NT2/D1 (cell line): Measurements from ENCODE around the gene AS3MT.

Experiments
- DNase-seq: peaks from one replicate; pipeline ENCODE4 v3.0.0-alpha.2; 2011; ENCODE audit warnings: low read depth, low spot score
- H3K27me3 ChIP-seq: 2 replicates; pipeline ENCODE4 v1.6.0; 2011; ENCODE audit warnings: mild to moderate bottlenecking; ENCODE audit not compliant: insufficient read length, insufficient read depth
- H3K36me3 ChIP-seq: 2 replicates; pipeline ENCODE4 v1.6.1; 2011; ENCODE audit warnings: mild to moderate bottlenecking, low read length, mixed read lengths; ENCODE audit not compliant: insufficient read depth, insufficient read length
- H3K4me1 ChIP-seq: 2 replicates; pipeline ENCODE4 v1.5.1; 2011; ENCODE audit not compliant: insufficient read depth, insufficient read length
- H3K4me3 ChIP-seq: 2 replicates; pipeline ENCODE4 v1.5.1; 2011; ENCODE audit warnings: low read depth; ENCODE audit not compliant: insufficient read length
- H3K9ac ChIP-seq: 2 replicates; pipeline ENCODE4 v1.6.0; 2011; ENCODE audit warnings: low read depth; ENCODE audit not compliant: insufficient read length
- H3K9me3 ChIP-seq: 2 replicates; pipeline ENCODE4 v1.5.1; 2011; ENCODE audit warnings: mild to moderate bottlenecking, low read length; ENCODE audit not compliant: insufficient read depth
- SUZ12 ChIP-seq: IDR thresholded peaks from 2 replicates; pipeline ENCODE4 v1.6.1; 2011; ENCODE audit not compliant: insufficient read length, insufficient read depth; ENCODE audit errors: extremely low read depth
- YY1 ChIP-seq: IDR thresholded peaks from 2 replicates; pipeline ENCODE4 v1.6.1; 2011; ENCODE audit not compliant: insufficient read length, insufficient read depth
- ZNF274 ChIP-seq: IDR thresholded peaks from 2 replicates; pipeline ENCODE4 v1.6.1; 2011; ENCODE audit warnings: mild to moderate bottlenecking, low read depth, low read length

AS3MT gene

DNA sequence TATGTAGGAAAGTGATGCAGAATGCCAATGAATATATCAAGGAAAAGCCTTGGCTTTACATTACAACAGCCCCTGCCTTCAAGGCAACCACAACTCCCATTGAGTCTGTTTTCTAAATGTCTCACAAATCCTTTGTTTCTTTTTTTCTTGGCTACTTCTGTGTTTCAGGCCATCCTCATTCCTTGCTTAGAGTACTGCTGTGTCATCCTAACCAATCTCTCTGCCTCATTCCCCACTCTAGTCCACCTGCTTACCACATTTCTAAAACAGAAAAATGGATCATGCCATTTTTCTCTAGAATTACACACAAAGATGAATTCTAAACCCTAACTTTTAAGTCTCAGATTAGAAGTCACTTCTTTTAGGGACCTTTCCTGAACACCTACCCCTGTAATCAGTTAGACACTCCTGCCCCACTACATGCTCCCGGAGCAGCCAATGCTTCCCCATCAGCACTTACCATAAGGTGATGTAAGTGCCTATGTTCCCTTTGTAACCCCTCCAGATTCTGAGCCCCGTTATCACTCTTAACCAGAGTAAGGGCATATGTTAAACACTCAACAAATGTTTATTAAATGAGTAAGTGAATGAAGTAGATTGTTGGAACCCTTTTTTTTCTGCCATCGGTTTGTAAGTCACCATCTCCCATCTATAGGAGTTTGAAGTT is 12.4 kb upstream of the AS3MT start:
- Histone ChIP-seq H3K36me3 (peaks cover 6% of the 10 kb centered on the region), H3K27me3 (no peaks in the 10 kb centered on the region), H3K9me3 (no peaks in the 10 kb centered on the region), H3K4me3 (no peak overlapping the region), H3K9ac (no peak overlapping the region), H3K4me1 (no peaks in the 10 kb centered on the region)
- TF ChIP-seq ZNF274: no peak
- TF ChIP-seq SUZ12: no peak
- TF ChIP-seq YY1: no peak
- DNase-seq: no peak

- no peak overlapping the region for H3K9ac ChIP-seq
- H3K9me3 ChIP-seq: no peaks in the 10 kb centered on the region
- H3K36me3 ChIP-seq: peaks cover 18% of the 10 kb centered on the region
- no peaks in the 10 kb centered on the region for H3K27me3 ChIP-seq
- DNase-seq: no peak
- H3K4me3 ChIP-seq: no peak overlapping the region
- TF ChIP-seq SUZ12: no peak
- no peak for TF ChIP-seq ZNF274
- no peak for TF ChIP-seq YY1
- no peaks in the 10 kb centered on the region for H3K4me1 ChIP-seq
These were observed 9.4 kb upstream of the AS3MT start for GRCh38 chr10:102859911-102860310.

- Histone ChIP-seq H3K36me3 (peaks cover 18% of the 10 kb centered on the region), H3K9ac (no peak overlapping the region), H3K9me3 (no peaks in the 10 kb centered on the region), H3K4me1 (no peaks in the 10 kb centered on the region), H3K4me3 (no peak overlapping the region), H3K27me3 (no peaks in the 10 kb centered on the region)
- no peak for DNase-seq
- TF ChIP-seq YY1 (no peak), ZNF274 (no peak), SUZ12 (no peak)
These were observed 5.6 kb upstream of the AS3MT start for GRCh38 chr10:102863660-102864059.

DNA sequence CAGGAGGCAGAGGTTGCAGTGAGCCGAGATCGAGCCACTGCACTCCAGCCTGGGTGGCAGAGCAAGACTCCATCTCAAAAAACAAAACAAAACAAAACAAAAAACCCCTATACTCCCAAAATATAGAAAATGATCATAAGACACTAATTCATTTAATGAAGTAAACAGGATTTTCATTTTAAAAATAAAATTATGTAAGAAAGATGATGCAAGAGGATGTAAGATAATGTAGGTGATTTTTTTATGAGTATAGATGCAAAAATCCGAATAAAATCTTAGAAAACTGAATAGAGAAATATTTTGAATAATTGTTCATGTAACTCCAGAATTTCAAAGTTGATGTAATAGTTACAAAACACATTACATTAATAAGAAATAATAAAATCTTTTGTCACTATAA is 3.6 kb upstream of the AS3MT start:
- H3K9me3 ChIP-seq: no peaks in the 10 kb centered on the region
- H3K4me3 ChIP-seq: no peak overlapping the region
- no peak for DNase-seq
- H3K27me3 ChIP-seq: no peaks in the 10 kb centered on the region
- peaks cover 13% of the 10 kb centered on the region for H3K36me3 ChIP-seq
- TF ChIP-seq YY1 (no peak), SUZ12 (no peak), ZNF274 (no peak)
- H3K4me1 ChIP-seq: peaks cover 2% of the 10 kb centered on the region
- no peak overlapping the region for H3K9ac ChIP-seq

DNA sequence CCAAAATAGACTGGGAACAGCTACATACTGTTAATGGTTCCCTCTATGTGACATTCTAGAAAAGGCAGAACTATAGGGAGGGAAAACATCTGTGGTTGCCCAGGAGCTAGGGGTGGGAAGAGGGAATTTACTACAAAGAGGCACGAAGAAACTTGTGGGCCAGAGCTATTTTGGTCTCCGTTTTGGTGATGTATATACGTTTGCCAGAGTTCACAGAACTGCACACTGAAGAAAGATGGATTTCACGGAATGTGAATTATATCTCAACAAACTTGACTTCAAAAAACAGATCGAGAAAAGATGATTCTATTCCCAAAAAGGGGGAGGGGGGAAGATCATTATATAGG is 386 bp upstream of the AS3MT start:
- DNase-seq: no peak
- no peak for TF ChIP-seq SUZ12
- no peak for TF ChIP-seq ZNF274
- no peak for TF ChIP-seq YY1
- H3K9me3 ChIP-seq: no peaks in the 10 kb centered on the region
- H3K27me3 ChIP-seq: no peaks in the 10 kb centered on the region
- H3K4me3 ChIP-seq: peak overlapping the region; percentile 55
- no peak overlapping the region for H3K9ac ChIP-seq
- peaks cover 10% of the 10 kb centered on the region for H3K36me3 ChIP-seq
- H3K4me1 ChIP-seq: peaks cover 2% of the 10 kb centered on the region

GRCh38 chr10:102870221-102870620 is 951 bp downstream of the AS3MT start:
- DNase-seq: no peak
- no peaks in the 10 kb centered on the region for H3K9me3 ChIP-seq
- H3K9ac ChIP-seq: peak overlapping the region; percentile 85
- H3K36me3 ChIP-seq: peaks cover 9% of the 10 kb centered on the region
- H3K4me3 ChIP-seq: peak overlapping the region; percentile 55
- H3K27me3 ChIP-seq: no peaks in the 10 kb centered on the region
- peaks cover 2% of the 10 kb centered on the region for H3K4me1 ChIP-seq
- TF ChIP-seq ZNF274: no peak
- TF ChIP-seq YY1: no peak
- TF ChIP-seq SUZ12: no peak

DNA sequence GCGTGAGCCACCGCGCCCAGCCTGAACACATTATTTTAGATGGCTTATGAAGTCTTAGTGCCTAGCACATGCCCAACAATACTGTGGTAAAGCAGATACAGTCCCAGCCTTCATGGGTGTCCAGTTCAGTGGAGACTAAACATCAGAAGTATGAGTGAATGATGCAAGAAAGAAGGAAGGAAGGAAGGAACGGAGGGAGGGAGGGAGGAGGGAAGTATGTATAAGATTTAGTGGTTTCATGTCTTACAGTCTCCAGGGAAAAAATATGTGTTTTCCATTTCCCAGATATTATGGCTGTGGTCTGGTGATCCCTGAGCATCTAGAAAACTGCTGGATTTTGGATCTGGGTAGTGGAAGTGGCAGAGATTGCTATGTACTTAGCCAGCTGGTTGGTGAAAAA is 2.9 kb downstream of the AS3MT start:
- peaks cover 2% of the 10 kb centered on the region for H3K4me1 ChIP-seq
- no peaks in the 10 kb centered on the region for H3K27me3 ChIP-seq
- no peak overlapping the region for H3K4me3 ChIP-seq
- no peaks in the 10 kb centered on the region for H3K9me3 ChIP-seq
- TF ChIP-seq ZNF274 (no peak), YY1 (no peak), SUZ12 (no peak)
- H3K9ac ChIP-seq: no peak overlapping the region
- DNase-seq: no peak
- H3K36me3 ChIP-seq: peaks cover 14% of the 10 kb centered on the region
